ENCODE results near the gene TNFAIP8. TPM values are rescaled to one million over a fixed set of nuclear protein-coding genes. Genes with fewer than 3 reads are reported as not detected.

TNFAIP8 gene
- polyA plus RNA-seq, 1 of the 3 experiments (the other 2 are of a cell fraction), result 31.3 TPM

DNA sequence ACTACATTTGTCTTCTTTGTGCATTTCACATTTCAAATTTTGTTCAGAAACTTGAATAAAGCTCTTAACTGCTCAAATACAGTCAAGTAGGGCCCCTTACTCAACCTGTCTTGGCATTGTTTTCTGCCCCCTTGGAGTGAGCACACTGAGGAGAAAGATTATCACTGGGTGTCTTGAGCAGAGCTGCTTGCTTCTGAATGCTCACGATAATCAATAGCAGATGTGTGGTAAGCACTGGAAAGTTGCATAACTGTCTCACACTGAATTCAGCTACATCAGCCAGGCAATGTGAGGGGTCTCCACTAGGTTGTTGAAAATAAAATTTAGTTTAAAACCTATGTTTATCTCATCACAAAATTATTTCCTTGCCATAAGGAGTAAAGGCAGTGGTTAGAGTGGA, 7.8 kb upstream of the TNFAIP8 start:
- Histone ChIP-seq H3K4me1 (ENCODE audit: control insufficient read depth in 1 of 2, insufficient read depth in 2 of 2, low read depth in 1 of 2, low read length in 1 of 2) (peaks cover 7 to 13% of the 10 kb centered on the region in 2 experiments; a peak in 2 of 4 replicates), H3K9ac (no peak overlapping the region), H3K9me3 (no peaks in the 10 kb centered on the region; the same call in 1 of the 2 replicates), H2AFZ (ENCODE audit: low read depth) (no peak overlapping the region), H3K4me2 (no peak overlapping the region), H3K36me3 (replicated peaks in 1 of 2; ENCODE audit: control insufficient read depth in 1 of 2, insufficient read depth in 2 of 2, low read length in 1 of 2) (peaks cover 0 to 9% of the 10 kb centered on the region in 2 experiments), H4K20me1 (ENCODE audit: insufficient read depth) (no peaks in the 10 kb centered on the region), H3K9me2 (no peaks in the 10 kb centered on the region), H3K27me3 (ENCODE audit: insufficient read depth) (no peaks in the 10 kb centered on the region), H3F3A (replicated peaks; ENCODE audit: insufficient read depth) (no peaks in the 10 kb centered on the region), H3K27ac (ENCODE audit: low read depth in 2 of 2, low read length in 1 of 2) (peak overlapping the region in 1 of 2 experiments; percentile 60; a peak in 2 of 4 replicates), H3K4me3 (ENCODE audit: low read depth in 2 of 2, low read length in 1 of 2) (no peak overlapping the region), H3K79me2 (ENCODE audit: insufficient read depth) (0 out of 2 replicates have a peak, but pooled peaks cover 9% of the 10 kb centered on the region)
- ChIA-PET POLR2A (no interaction called here), CTCF (interaction anchor here (0.6 to 3.4 kb wide), 2 partner anchors 12 to 33 kb away, joined by 3 to 24 read pairs; no protein-coding TSS in a partner anchor)
- DNase-seq, result peak; percentile 24
- TF ChIP-seq POLR2AphosphoS5 (IDR thresholded peaks at IDR 0.05; ENCODE audit: low read depth, low read length) (peak; percentile 51; the same call in 1 of the 2 replicates), TCF12 (IDR thresholded peaks at IDR 0.05) (peak; percentile 95), EP300 (IDR thresholded peaks at IDR 0.05; ENCODE audit: borderline replicate concordance in 1 of 2, low read depth in 1 of 2, low read length in 1 of 2) (0 out of 4 replicates have a peak, but pooled peaks of 1 of the 2 experiments have one; percentile 16), CHD2 (IDR thresholded peaks at IDR 0.05; ENCODE audit: low read length, partially characterized antibody) (no peak), CTCF (IDR thresholded peaks at IDR 0.05) (0 out of 2 replicates have a peak, but pooled peaks have one; percentile 11)
- TF ChIP-seq, protein P1, sequence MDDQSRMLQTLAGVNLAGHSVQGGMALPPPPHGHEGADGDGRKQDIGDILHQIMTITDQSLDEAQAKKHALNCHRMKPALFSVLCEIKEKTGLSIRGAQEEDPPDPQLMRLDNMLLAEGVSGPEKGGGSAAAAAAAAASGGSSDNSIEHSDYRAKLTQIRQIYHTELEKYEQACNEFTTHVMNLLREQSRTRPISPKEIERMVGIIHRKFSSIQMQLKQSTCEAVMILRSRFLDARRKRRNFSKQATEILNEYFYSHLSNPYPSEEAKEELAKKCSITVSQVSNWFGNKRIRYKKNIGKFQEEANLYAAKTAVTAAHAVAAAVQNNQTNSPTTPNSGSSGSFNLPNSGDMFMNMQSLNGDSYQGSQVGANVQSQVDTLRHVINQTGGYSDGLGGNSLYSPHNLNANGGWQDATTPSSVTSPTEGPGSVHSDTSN (IDR thresholded peaks at IDR 0.05), result no peak
- 70% methylated on average over 1 of the region's 1 CpG for WGBS (ENCODE audit: low lambda C conversion rate)

- POLR2A ChIA-PET, result no interaction called here
- Histone ChIP-seq H4K20me1 (ENCODE audit: insufficient read depth) (no peaks in the 10 kb centered on the region), H3K27ac (ENCODE audit: low read depth in 2 of 2, low read length in 1 of 2) (no peak overlapping the region), H3K9me2 (no peaks in the 10 kb centered on the region), H3K9me3 (no peaks in the 10 kb centered on the region), H3K4me1 (ENCODE audit: control insufficient read depth in 1 of 2, insufficient read depth in 2 of 2, low read depth in 1 of 2, low read length in 1 of 2) (peaks cover 2 to 4% of the 10 kb centered on the region in 2 experiments; a peak in 3 of 4 replicates), H3K4me2 (no peak overlapping the region), H3F3A (replicated peaks; ENCODE audit: insufficient read depth) (no peaks in the 10 kb centered on the region), H2AFZ (ENCODE audit: low read depth) (no peak overlapping the region), H3K9ac (no peak overlapping the region), H3K4me3 (ENCODE audit: low read depth in 2 of 2, low read length in 1 of 2) (no peak overlapping the region), H3K36me3 (replicated peaks in 1 of 2; ENCODE audit: control insufficient read depth in 1 of 2, insufficient read depth in 2 of 2, low read length in 1 of 2) (no peaks in the 10 kb centered on the region), H3K27me3 (ENCODE audit: insufficient read depth) (no peaks in the 10 kb centered on the region), H3K79me2 (ENCODE audit: insufficient read depth) (peaks cover 14% of the 10 kb centered on the region)
- no peak for DNase-seq
- CTCF ChIA-PET, result interaction anchor here (0.6 kb wide), 1 partner anchor 365 kb away, joined by 4 read pairs; the partner anchor contains the start of gene DTWD2
- TF ChIP-seq, protein P2, sequence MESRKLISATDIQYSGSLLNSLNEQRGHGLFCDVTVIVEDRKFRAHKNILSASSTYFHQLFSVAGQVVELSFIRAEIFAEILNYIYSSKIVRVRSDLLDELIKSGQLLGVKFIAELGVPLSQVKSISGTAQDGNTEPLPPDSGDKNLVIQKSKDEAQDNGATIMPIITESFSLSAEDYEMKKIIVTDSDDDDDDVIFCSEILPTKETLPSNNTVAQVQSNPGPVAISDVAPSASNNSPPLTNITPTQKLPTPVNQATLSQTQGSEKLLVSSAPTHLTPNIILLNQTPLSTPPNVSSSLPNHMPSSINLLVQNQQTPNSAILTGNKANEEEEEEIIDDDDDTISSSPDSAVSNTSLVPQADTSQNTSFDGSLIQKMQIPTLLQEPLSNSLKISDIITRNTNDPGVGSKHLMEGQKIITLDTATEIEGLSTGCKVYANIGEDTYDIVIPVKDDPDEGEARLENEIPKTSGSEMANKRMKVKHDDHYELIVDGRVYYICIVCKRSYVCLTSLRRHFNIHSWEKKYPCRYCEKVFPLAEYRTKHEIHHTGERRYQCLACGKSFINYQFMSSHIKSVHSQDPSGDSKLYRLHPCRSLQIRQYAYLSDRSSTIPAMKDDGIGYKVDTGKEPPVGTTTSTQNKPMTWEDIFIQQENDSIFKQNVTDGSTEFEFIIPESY (IDR thresholded peaks at IDR 0.05; ENCODE audit: borderline replicate concordance, low read depth), result no peak
- TF ChIP-seq, protein P3, sequence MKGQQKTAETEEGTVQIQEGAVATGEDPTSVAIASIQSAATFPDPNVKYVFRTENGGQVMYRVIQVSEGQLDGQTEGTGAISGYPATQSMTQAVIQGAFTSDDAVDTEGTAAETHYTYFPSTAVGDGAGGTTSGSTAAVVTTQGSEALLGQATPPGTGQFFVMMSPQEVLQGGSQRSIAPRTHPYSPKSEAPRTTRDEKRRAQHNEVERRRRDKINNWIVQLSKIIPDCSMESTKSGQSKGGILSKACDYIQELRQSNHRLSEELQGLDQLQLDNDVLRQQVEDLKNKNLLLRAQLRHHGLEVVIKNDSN (IDR thresholded peaks at IDR 0.05; ENCODE audit: borderline replicate concordance, low read depth), result no peak
- TF ChIP-seq GATA2 (CRISPR knock-in tag; IDR thresholded peaks at IDR 0.05) (no peak), MXI1 (IDR thresholded peaks at IDR 0.05; ENCODE audit: low read depth, low read length) (no peak), TCF12 (IDR thresholded peaks at IDR 0.05) (no peak), RXRA (IDR thresholded peaks at IDR 0.05; ENCODE audit: borderline replicate concordance, low read depth) (no peak), TAF1 (IDR thresholded peaks at IDR 0.05; ENCODE audit: borderline replicate concordance, low read depth, low read length) (no peak), FOXJ3 (CRISPR knock-in tag; IDR thresholded peaks at IDR 0.05) (no peak), SIN3A (IDR thresholded peaks at IDR 0.05; ENCODE audit: borderline replicate concordance, low read depth, low read length) (no peak), JUND (IDR thresholded peaks at IDR 0.05) (no peak)
- TF ChIP-seq, protein P4, sequence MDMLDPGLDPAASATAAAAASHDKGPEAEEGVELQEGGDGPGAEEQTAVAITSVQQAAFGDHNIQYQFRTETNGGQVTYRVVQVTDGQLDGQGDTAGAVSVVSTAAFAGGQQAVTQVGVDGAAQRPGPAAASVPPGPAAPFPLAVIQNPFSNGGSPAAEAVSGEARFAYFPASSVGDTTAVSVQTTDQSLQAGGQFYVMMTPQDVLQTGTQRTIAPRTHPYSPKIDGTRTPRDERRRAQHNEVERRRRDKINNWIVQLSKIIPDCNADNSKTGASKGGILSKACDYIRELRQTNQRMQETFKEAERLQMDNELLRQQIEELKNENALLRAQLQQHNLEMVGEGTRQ (IDR thresholded peaks at IDR 0.05; ENCODE audit: borderline replicate concordance, low read depth, low read length), result no peak
- TF ChIP-seq, protein P5, sequence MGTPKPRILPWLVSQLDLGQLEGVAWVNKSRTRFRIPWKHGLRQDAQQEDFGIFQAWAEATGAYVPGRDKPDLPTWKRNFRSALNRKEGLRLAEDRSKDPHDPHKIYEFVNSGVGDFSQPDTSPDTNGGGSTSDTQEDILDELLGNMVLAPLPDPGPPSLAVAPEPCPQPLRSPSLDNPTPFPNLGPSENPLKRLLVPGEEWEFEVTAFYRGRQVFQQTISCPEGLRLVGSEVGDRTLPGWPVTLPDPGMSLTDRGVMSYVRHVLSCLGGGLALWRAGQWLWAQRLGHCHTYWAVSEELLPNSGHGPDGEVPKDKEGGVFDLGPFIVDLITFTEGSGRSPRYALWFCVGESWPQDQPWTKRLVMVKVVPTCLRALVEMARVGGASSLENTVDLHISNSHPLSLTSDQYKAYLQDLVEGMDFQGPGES (IDR thresholded peaks at IDR 0.05; ENCODE audit: low read depth, low read length), result no peak
- 89% methylated on average over 2 of the region's 2 CpGs for WGBS (ENCODE audit: low lambda C conversion rate)
Observed at GRCh38 chr5:119353213-119353612, 2.6 kb upstream of the TNFAIP8 start.

Measured in SK-N-SH (cell line).